ENCODE measurements around the gene FBXL19. TPM values are rescaled to one million over a fixed set of nuclear protein-coding genes. Genes with fewer than 3 reads are reported as not detected.

Gene FBXL19
- total and polyA plus RNA-seq, 9 of the 15 experiments (the other 6 are each of a cell fraction or from before 2014, with no cell fraction given) = 0.13 to 48.0 (median 13.5) TPM; not detected in 1

- TF ChIP-seq, protein P1, sequence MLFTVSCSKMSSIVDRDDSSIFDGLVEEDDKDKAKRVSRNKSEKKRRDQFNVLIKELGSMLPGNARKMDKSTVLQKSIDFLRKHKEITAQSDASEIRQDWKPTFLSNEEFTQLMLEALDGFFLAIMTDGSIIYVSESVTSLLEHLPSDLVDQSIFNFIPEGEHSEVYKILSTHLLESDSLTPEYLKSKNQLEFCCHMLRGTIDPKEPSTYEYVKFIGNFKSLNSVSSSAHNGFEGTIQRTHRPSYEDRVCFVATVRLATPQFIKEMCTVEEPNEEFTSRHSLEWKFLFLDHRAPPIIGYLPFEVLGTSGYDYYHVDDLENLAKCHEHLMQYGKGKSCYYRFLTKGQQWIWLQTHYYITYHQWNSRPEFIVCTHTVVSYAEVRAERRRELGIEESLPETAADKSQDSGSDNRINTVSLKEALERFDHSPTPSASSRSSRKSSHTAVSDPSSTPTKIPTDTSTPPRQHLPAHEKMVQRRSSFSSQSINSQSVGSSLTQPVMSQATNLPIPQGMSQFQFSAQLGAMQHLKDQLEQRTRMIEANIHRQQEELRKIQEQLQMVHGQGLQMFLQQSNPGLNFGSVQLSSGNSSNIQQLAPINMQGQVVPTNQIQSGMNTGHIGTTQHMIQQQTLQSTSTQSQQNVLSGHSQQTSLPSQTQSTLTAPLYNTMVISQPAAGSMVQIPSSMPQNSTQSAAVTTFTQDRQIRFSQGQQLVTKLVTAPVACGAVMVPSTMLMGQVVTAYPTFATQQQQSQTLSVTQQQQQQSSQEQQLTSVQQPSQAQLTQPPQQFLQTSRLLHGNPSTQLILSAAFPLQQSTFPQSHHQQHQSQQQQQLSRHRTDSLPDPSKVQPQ (CRISPR knock-in tag; IDR thresholded peaks at IDR 0.05; ENCODE audit: borderline replicate concordance) = no peak
- peak; percentile 94 for TF ChIP-seq TBP (optimal IDR thresholded peaks at IDR 0.05; ENCODE audit: low read depth, low read length)
- TF ChIP-seq SMC3 (conservative IDR thresholded peaks at IDR 0.05; ENCODE audit: insufficient read depth, low read depth, low read length) = no peak
- peak; percentile 53; the same call in 1 of the 2 replicates for TF ChIP-seq ARID4B (CRISPR knock-in tag; IDR thresholded peaks at IDR 0.05)
- peak; percentile 68 for TF ChIP-seq RBM39 (optimal IDR thresholded peaks at IDR 0.05; ENCODE audit: low read depth, low read length)
- peak; percentile 65; the same call in 1 of the 2 replicates for TF ChIP-seq MEF2D (tag; conservative IDR thresholded peaks at IDR 0.05; ENCODE audit: low read depth)
- no peak for TF ChIP-seq RCOR1 (IDR thresholded peaks at IDR 0.05; ENCODE audit: borderline replicate concordance in 1 of 2, low read depth in 2 of 2, low read length in 2 of 2)
- no peak for TF ChIP-seq ZNF764 (CRISPR knock-in tag; IDR thresholded peaks at IDR 0.05; ENCODE audit: low read depth)
- peak; percentile 93 for TF ChIP-seq CXXC5 (CRISPR knock-in tag; IDR thresholded peaks at IDR 0.05)
- TF ChIP-seq ZBTB40 (IDR thresholded peaks at IDR 0.05) = peak; percentile 82
- TF ChIP-seq ZBTB40 (CRISPR knock-in tag; IDR thresholded peaks at IDR 0.05) = no peak
These were observed 324 bp upstream of the FBXL19 start (continued) for GRCh38 chr16:30922960-30923535.

Measured in K562 (cell line).